NCI-H2227 (cell line): ENCODE results near the gene MIPOL1.
"Not testable (repeated sequence)": the region's sequence is repeated elsewhere in the genome, so short reads cannot be mapped to it uniquely, and the experiment has no call there.

ENCODE experiments used
- DNase-seq: peaks from one replicate; lab custom pipeline; 2025; ENCODE audit not compliant: unreplicated experiment; lab: John Stamatoyannopoulos, UW

Gene MIPOL1

GRCh38 chr14:37397157-37397940 lies 199.6 kb downstream of the MIPOL1 start:
- DNase-seq = not testable (repeated sequence)

- no peak for DNase-seq
Measured at GRCh38 chr14:37397941-37398215, 200.1 kb downstream of the MIPOL1 start.

GRCh38 chr14:37399517-37399916 lies 201.8 kb downstream of the MIPOL1 start:
- no peak for DNase-seq

GRCh38 chr14:37401093-37401492 lies 203.4 kb downstream of the MIPOL1 start:
- no peak for DNase-seq

GRCh38 chr14:37403626-37404025 lies 205.9 kb downstream of the MIPOL1 start:
- no peak for DNase-seq

GRCh38 chr14:37406095-37406494 lies 208.4 kb downstream of the MIPOL1 start:
- DNase-seq = no peak

- DNase-seq = no peak
Measured at GRCh38 chr14:37411079-37411735, 213.5 kb downstream of the MIPOL1 start.

GRCh38 chr14:37413050-37413449 lies 215.3 kb downstream of the MIPOL1 start:
- DNase-seq = no peak

- DNase-seq = no peak
Measured at GRCh38 chr14:37413504-37414003, 215.8 kb downstream of the MIPOL1 start.

GRCh38 chr14:37416264-37416663 lies 218.5 kb downstream of the MIPOL1 start:
- no peak for DNase-seq

- no peak for DNase-seq
Measured at GRCh38 chr14:37417151-37417550, 219.4 kb downstream of the MIPOL1 start.

GRCh38 chr14:37417833-37418232 lies 220.1 kb downstream of the MIPOL1 start:
- DNase-seq = no peak

- DNase-seq = no peak
Measured at GRCh38 chr14:37420622-37421021, 222.9 kb downstream of the MIPOL1 start.

- DNase-seq = no peak
Measured at GRCh38 chr14:37422319-37422718, 224.6 kb downstream of the MIPOL1 start.

GRCh38 chr14:37422748-37423147 lies 225.0 kb downstream of the MIPOL1 start:
- no peak for DNase-seq

GRCh38 chr14:37428954-37429353 lies 231.2 kb downstream of the MIPOL1 start:
- DNase-seq = no peak

- no peak for DNase-seq
Measured at GRCh38 chr14:37429618-37430017, 231.9 kb downstream of the MIPOL1 start.

- DNase-seq = no peak
Measured at GRCh38 chr14:37434867-37435266, 237.1 kb downstream of the MIPOL1 start.

GRCh38 chr14:37436519-37436918 lies 238.8 kb downstream of the MIPOL1 start:
- no peak for DNase-seq

- DNase-seq = no peak
Measured at GRCh38 chr14:37437490-37437889, 239.8 kb downstream of the MIPOL1 start.

GRCh38 chr14:37438444-37438843 lies 240.7 kb downstream of the MIPOL1 start:
- no peak for DNase-seq

GRCh38 chr14:37443461-37443860 lies 245.7 kb downstream of the MIPOL1 start:
- DNase-seq = no peak
